ENCODE measurements around the gene MIGA2. TPM values are rescaled to one million over a fixed set of nuclear protein-coding genes. Genes with fewer than 3 reads are reported as not detected.

MIGA2 gene
- total and polyA plus RNA-seq, 11 donors, result 27.7 to 61.3 (median 31.6) TPM

GRCh38 chr9:129102791-129103594 is 66.6 kb downstream of the MIGA2 start:
- intact Hi-C loops (cut with DNase I), result no loop called here
- peak; percentile 18 to 59 (median 38) for TF ChIP-seq CTCF (IDR thresholded peaks at IDR 0.05)
- no peak for TF ChIP-seq POLR2A (IDR thresholded peaks at IDR 0.05)
- DNase-seq, result peak in 4 of 5 donors; percentile 33 to 66 (median 50)

DNA sequence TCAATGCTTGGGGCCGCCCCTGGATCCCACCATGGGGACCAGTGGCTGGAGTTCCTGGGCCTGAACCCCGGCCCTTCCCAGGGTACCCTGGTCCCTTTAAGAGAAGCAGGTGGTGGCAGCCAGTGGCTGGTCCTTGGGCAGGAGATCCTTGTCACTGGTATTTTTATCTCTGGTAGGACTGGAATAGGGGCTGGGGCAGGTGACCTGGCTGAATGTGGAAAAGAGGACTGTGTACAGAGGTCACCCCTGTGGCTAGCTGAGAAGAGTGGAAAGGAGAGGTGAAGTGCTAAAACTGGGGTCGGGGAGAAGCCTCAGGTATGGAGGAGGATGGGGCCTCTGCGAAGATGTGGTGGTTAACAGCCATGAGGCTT is 67.2 kb downstream of the MIGA2 start:
- 70 to 87% (median 85%) methylated on average over 4 of the region's 4 CpGs for WGBS, 4 donors
- no peaks in the 10 kb centered on the region for H3K27me3 ChIP-seq
- H3K36me3 ChIP-seq, result peaks cover 0 to 32% (median 18%) of the 10 kb centered on the region in 9 donors
- intact Hi-C loops (cut with DNase I), result no loop called here
- no peaks in the 10 kb centered on the region for H3K9me3 ChIP-seq
- no peak overlapping the region for H3K27ac ChIP-seq
- DNase-seq, result no peak
- H3K4me1 ChIP-seq, result peaks cover 0 to 18% (median 0%) of the 10 kb centered on the region in 12 donors
- TF ChIP-seq CTCF (IDR thresholded peaks at IDR 0.05), result no peak
- no peak for TF ChIP-seq POLR2A (IDR thresholded peaks at IDR 0.05)
- peak in 2 of 4 donors; percentile 3 for ATAC-seq
- no peak overlapping the region for H3K4me3 ChIP-seq

More at GRCh38 chr9:129102791-129103594, 66.6 kb downstream of the MIGA2 start:
- ATAC-seq, result peak; percentile 43 to 69 (median 62)
- H3K9me3 ChIP-seq, result no peaks in the 10 kb centered on the region
- H3K4me1 ChIP-seq, result peaks cover 0 to 17% (median 0%) of the 10 kb centered on the region in 12 donors
- 55 to 76% (median 58%) methylated on average over 7 to 14 of the region's 14 CpGs for WGBS, 4 donors
- H3K27ac ChIP-seq, result no peak overlapping the region
- no peaks in the 10 kb centered on the region for H3K27me3 ChIP-seq
- H3K36me3 ChIP-seq, result peaks cover 0 to 37% (median 24%) of the 10 kb centered on the region in 9 donors
- no peak overlapping the region for H3K4me3 ChIP-seq

GRCh38 chr9:129104051-129104450 is 67.6 kb downstream of the MIGA2 start:
- Histone ChIP-seq H3K4me3 (no peak overlapping the region), H3K9me3 (no peaks in the 10 kb centered on the region), H3K27ac (no peak overlapping the region), H3K36me3 (peaks cover 0 to 32% (median 18%) of the 10 kb centered on the region in 9 donors), H3K27me3 (no peaks in the 10 kb centered on the region), H3K4me1 (peaks cover 0 to 23% (median 2%) of the 10 kb centered on the region in 12 donors)
- DNase-seq (no peak), ATAC-seq (no peak)
- whole genome bisulfite sequencing, 4 donors, result 78 to 90% (median 85%) methylated on average over 3 to 11 of the region's 11 CpGs
- TF ChIP-seq CTCF (IDR thresholded peaks at IDR 0.05), result no peak
- intact Hi-C loops (cut with DNase I), result no loop called here

- no peaks in the 10 kb centered on the region for H3K9me3 ChIP-seq
- no peak overlapping the region for H3K27ac ChIP-seq
- 89 to 93% (median 91%) methylated on average over 11 to 17 of the region's 17 CpGs for WGBS, 4 donors
- H3K36me3 ChIP-seq, result peaks cover 0 to 30% (median 18%) of the 10 kb centered on the region in 9 donors
- intact Hi-C loops (cut with DNase I), result no loop called here
- no peak overlapping the region for H3K4me3 ChIP-seq
- no peak for ATAC-seq
- no peaks in the 10 kb centered on the region for H3K27me3 ChIP-seq
- DNase-seq, result no peak
- H3K4me1 ChIP-seq, result peaks cover 0 to 36% (median 14%) of the 10 kb centered on the region in 12 donors
- TF ChIP-seq POLR2A (IDR thresholded peaks at IDR 0.05) (no peak), CTCF (IDR thresholded peaks at IDR 0.05) (no peak)
Observed at GRCh38 chr9:129105857-129106694, 69.7 kb downstream of the MIGA2 start.
